ENCODE data around the gene TTLL4.

TTLL4 gene

DNA sequence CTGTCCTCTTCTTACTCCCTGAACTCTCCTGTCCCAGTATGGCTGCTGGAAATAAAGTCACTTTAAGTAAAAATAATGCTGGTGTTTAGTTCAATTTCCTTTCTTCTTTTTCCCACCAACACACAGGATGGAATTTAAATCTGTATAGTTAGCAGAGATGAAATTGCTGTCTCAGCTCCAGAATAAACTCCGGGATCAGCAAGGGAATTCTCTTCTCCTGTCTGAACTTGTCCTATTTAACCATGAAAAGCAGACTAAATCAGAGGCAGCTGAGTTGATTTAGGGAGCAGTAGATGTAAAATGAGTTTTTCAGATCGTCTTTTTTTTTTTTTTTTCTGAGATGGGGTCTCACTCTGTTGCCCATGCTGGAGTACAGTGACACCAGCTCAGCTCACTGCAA is 25.9 kb downstream of the TTLL4 start:
- H3K4me2 ChIP-seq (ENCODE audit: low read length) = no peak overlapping the region
- no peak overlapping the region for H2AFZ ChIP-seq (ENCODE audit: low read length)
- H3K4me3 ChIP-seq (ENCODE audit: low read depth, low read length, poor library complexity, severe bottlenecking) = no peak overlapping the region
- H4K20me1 ChIP-seq (ENCODE audit: insufficient read depth, low read length) = no peaks in the 10 kb centered on the region
- H3F3A ChIP-seq (ENCODE audit: insufficient read depth, low read length) = no peaks in the 10 kb centered on the region
- no peaks in the 10 kb centered on the region for H3K4me1 ChIP-seq (ENCODE audit: insufficient read depth, low read length, severe bottlenecking)
- H3K27me3 ChIP-seq (ENCODE audit: insufficient read depth, low read length) = no peaks in the 10 kb centered on the region
- no peaks in the 10 kb centered on the region for H3K9me2 ChIP-seq (ENCODE audit: low read depth, low read length)
- no peak overlapping the region for H3K27ac ChIP-seq (ENCODE audit: low read depth, low read length, poor library complexity, severe bottlenecking)
- H3K9ac ChIP-seq (ENCODE audit: low read length) = no peak overlapping the region
- H3K36me3 ChIP-seq (ENCODE audit: insufficient read depth, low read length) = peaks cover 70% of the 10 kb centered on the region
- no peaks in the 10 kb centered on the region for H3K9me3 ChIP-seq (ENCODE audit: low read length)
- TF ChIP-seq EZH2 (IDR thresholded peaks at IDR 0.05; ENCODE audit: borderline replicate concordance, low read length) = no peak
- TF ChIP-seq, protein P1, sequence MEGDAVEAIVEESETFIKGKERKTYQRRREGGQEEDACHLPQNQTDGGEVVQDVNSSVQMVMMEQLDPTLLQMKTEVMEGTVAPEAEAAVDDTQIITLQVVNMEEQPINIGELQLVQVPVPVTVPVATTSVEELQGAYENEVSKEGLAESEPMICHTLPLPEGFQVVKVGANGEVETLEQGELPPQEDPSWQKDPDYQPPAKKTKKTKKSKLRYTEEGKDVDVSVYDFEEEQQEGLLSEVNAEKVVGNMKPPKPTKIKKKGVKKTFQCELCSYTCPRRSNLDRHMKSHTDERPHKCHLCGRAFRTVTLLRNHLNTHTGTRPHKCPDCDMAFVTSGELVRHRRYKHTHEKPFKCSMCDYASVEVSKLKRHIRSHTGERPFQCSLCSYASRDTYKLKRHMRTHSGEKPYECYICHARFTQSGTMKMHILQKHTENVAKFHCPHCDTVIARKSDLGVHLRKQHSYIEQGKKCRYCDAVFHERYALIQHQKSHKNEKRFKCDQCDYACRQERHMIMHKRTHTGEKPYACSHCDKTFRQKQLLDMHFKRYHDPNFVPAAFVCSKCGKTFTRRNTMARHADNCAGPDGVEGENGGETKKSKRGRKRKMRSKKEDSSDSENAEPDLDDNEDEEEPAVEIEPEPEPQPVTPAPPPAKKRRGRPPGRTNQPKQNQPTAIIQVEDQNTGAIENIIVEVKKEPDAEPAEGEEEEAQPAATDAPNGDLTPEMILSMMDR (IDR thresholded peaks at IDR 0.05; ENCODE audit: low read length) = no peak
- H3K79me2 ChIP-seq (ENCODE audit: insufficient read depth, low read length) = no peaks in the 10 kb centered on the region

DNA sequence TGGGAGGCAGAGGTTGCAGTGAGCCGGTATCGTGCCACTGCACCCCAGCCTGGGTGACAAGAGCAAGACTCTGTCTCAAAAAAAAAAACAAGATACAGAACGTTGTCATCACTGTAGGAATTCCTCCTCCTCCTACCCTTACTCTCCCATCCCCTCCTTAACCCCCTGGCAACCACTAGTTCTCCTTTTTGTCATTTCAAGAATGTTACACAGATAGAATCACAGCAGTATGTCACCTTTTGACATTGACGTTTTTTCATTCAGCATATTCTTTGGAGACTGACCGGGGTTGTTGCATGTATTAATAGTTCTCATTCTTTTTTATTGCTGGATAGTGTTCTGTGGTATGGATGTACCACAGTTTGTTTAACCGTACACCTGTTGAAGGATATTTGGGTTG is 32.4 kb downstream of the TTLL4 start:
- H3K27ac ChIP-seq (ENCODE audit: low read depth, low read length, poor library complexity, severe bottlenecking) = no peak overlapping the region
- no peaks in the 10 kb centered on the region for H3K9me3 ChIP-seq (ENCODE audit: low read length)
- H3K27me3 ChIP-seq (ENCODE audit: insufficient read depth, low read length) = no peaks in the 10 kb centered on the region
- TF ChIP-seq, protein P1 (IDR thresholded peaks at IDR 0.05; ENCODE audit: low read length) = no peak
- TF ChIP-seq EZH2 (IDR thresholded peaks at IDR 0.05; ENCODE audit: borderline replicate concordance, low read length) = no peak
- H3K9ac ChIP-seq (ENCODE audit: low read length) = no peak overlapping the region
- H3K79me2 ChIP-seq (ENCODE audit: insufficient read depth, low read length) = no peaks in the 10 kb centered on the region
- no peaks in the 10 kb centered on the region for H3F3A ChIP-seq (ENCODE audit: insufficient read depth, low read length)
- no peaks in the 10 kb centered on the region for H3K9me2 ChIP-seq (ENCODE audit: low read depth, low read length)
- no peak overlapping the region for H2AFZ ChIP-seq (ENCODE audit: low read length)
- H3K4me1 ChIP-seq (ENCODE audit: insufficient read depth, low read length, severe bottlenecking) = no peaks in the 10 kb centered on the region
- peaks cover 92% of the 10 kb centered on the region for H3K36me3 ChIP-seq (ENCODE audit: insufficient read depth, low read length)
- H3K4me2 ChIP-seq (ENCODE audit: low read length) = no peak overlapping the region
- H3K4me3 ChIP-seq (ENCODE audit: low read depth, low read length, poor library complexity, severe bottlenecking) = no peak overlapping the region
- no peaks in the 10 kb centered on the region for H4K20me1 ChIP-seq (ENCODE audit: insufficient read depth, low read length)

DNA sequence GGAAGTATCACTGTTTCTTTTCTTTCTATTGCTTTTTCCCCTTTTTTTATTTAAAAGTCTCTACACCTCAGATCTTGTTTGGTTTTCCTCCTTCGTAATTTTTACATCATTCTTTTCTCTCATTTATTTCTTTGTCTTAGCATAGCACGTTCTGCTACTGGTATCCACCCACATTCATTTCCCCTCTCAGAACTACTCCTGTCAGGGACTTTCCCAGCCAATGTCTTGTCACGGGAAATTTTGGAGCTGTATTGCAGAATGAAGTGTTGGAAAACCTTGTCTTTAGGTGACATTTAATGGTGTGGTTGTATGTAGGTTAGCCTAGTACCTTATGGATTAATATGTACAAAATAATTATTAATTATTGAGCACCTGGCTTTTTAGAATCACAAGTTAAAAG is 34.0 kb downstream of the TTLL4 start:
- Histone ChIP-seq H3K4me2 (ENCODE audit: low read length) (no peak overlapping the region), H3K9me2 (ENCODE audit: low read depth, low read length) (no peaks in the 10 kb centered on the region), H2AFZ (ENCODE audit: low read length) (no peak overlapping the region), H3K36me3 (ENCODE audit: insufficient read depth, low read length) (peaks cover 92% of the 10 kb centered on the region), H3K4me1 (ENCODE audit: insufficient read depth, low read length, severe bottlenecking) (no peaks in the 10 kb centered on the region), H3K27me3 (ENCODE audit: insufficient read depth, low read length) (no peaks in the 10 kb centered on the region), H3F3A (ENCODE audit: insufficient read depth, low read length) (no peaks in the 10 kb centered on the region), H4K20me1 (ENCODE audit: insufficient read depth, low read length) (no peaks in the 10 kb centered on the region), H3K27ac (ENCODE audit: low read depth, low read length, poor library complexity, severe bottlenecking) (no peak overlapping the region), H3K9ac (ENCODE audit: low read length) (no peak overlapping the region), H3K79me2 (ENCODE audit: insufficient read depth, low read length) (no peaks in the 10 kb centered on the region), H3K9me3 (ENCODE audit: low read length) (no peaks in the 10 kb centered on the region), H3K4me3 (ENCODE audit: low read depth, low read length, poor library complexity, severe bottlenecking) (no peak overlapping the region)
- TF ChIP-seq, protein P1 (IDR thresholded peaks at IDR 0.05; ENCODE audit: low read length) = no peak
- TF ChIP-seq EZH2 (IDR thresholded peaks at IDR 0.05; ENCODE audit: borderline replicate concordance, low read length) = no peak
